ENCODE data around the gene TRIM72.
"Not testable (repeated sequence)": the region's sequence is repeated elsewhere in the genome, so short reads cannot be mapped to it uniquely, and the experiment has no call there.

Gene TRIM72

GRCh38 chr16:31191697-31192428 lies 22.1 kb upstream of the TRIM72 start:
- no peak for DNase-seq

- DNase-seq = no peak
These were observed 20.9 kb upstream of the TRIM72 start for GRCh38 chr16:31192856-31193642.

GRCh38 chr16:31193874-31194273 lies 20.0 kb upstream of the TRIM72 start:
- DNase-seq = no peak

- no peak for DNase-seq
These were observed 19.0 kb upstream of the TRIM72 start for GRCh38 chr16:31194898-31195297.

- not testable (repeated sequence) for DNase-seq
These were observed 18.1 kb upstream of the TRIM72 start for GRCh38 chr16:31195861-31196260.

GRCh38 chr16:31196324-31197088 lies 17.4 kb upstream of the TRIM72 start:
- DNase-seq = no peak

- no peak for DNase-seq
These were observed 15.6 kb upstream of the TRIM72 start for GRCh38 chr16:31198207-31198882.

- DNase-seq = no peak
These were observed 14.4 kb upstream of the TRIM72 start for GRCh38 chr16:31199430-31200041.

GRCh38 chr16:31200111-31200510 lies 13.8 kb upstream of the TRIM72 start:
- DNase-seq = not testable (repeated sequence)

- no peak for DNase-seq
These were observed 12.9 kb upstream of the TRIM72 start for GRCh38 chr16:31200821-31201568.

GRCh38 chr16:31201582-31202413 lies 12.1 kb upstream of the TRIM72 start:
- DNase-seq = no peak

- no peak for DNase-seq
These were observed 11.2 kb upstream of the TRIM72 start, which contains the start of gene PYCARD for GRCh38 chr16:31202414-31203375. Gene PYCARD, minus strand, starts transcription at chr16:31202760. Its CDS starts 70 bp downstream, at chr16:31202690.

GRCh38 chr16:31204871-31205666 lies 8.8 kb upstream of the TRIM72 start:
- DNase-seq = no peak

GRCh38 chr16:31206776-31207175 lies 7.1 kb upstream of the TRIM72 start:
- DNase-seq = no peak

GRCh38 chr16:31213342-31213741 lies 577 bp upstream of the TRIM72 start:
- no peak for DNase-seq

GRCh38 chr16:31214708-31215286 lies 878 bp downstream of the TRIM72 start:
- DNase-seq = no peak

- DNase-seq = no peak
These were observed 1.6 kb downstream of the TRIM72 start for GRCh38 chr16:31215287-31216162.

Data from NCI-H1694 treated with DMSO at 0.1 percent for 48 hours (cell line).